Activated CD4-positive, CD25-positive, alpha-beta regulatory T cell treated with anti-CD3 and anti-CD28 coated beads, Interleukin-2, amount 50 U/mL, for 24 hours (primary cell): ENCODE measurements around the gene CYP4F12.
"Not testable (repeated sequence)": the region's sequence is repeated elsewhere in the genome, so short reads cannot be mapped to it uniquely, and the experiment has no call there.

Source experiments
- ATAC-seq, 2 donors: fragments of 150-1000 bp; cut with Tn5 transposase; one replicate each; pipeline ENCODE4 v1.10.0; 2021; ENCODE audit warnings: mild to moderate bottlenecking in 1 of 2, moderate library complexity in 1 of 2

Gene CYP4F12

GRCh38 chr19:15672580-15673175 lies at the start of gene CYP4F12:
TSS of gene CYP4F12 (plus strand) at chr19:15673087. CDS start at chr19:15673530, 443 bp downstream.
- peak; percentile 13 to 46 for ATAC-seq

GRCh38 chr19:15623711-15624318 lies 49.1 kb upstream of the CYP4F12 start:
- no peak for ATAC-seq

GRCh38 chr19:15628236-15629002 lies 44.5 kb upstream of the CYP4F12 start:
- ATAC-seq, result no peak

GRCh38 chr19:15629003-15629880 lies 43.6 kb upstream of the CYP4F12 start:
- ATAC-seq, result peak; percentile 83 to 94

- no peak for ATAC-seq
Observed at GRCh38 chr19:15631817-15632216, 41.1 kb upstream of the CYP4F12 start.

GRCh38 chr19:15633082-15633835 lies 39.6 kb upstream of the CYP4F12 start:
- no peak for ATAC-seq

GRCh38 chr19:15634105-15634504 lies 38.8 kb upstream of the CYP4F12 start:
- no peak for ATAC-seq

- ATAC-seq, result no peak
Observed at GRCh38 chr19:15635016-15635805, 37.7 kb upstream of the CYP4F12 start.

GRCh38 chr19:15636026-15636425 lies 36.9 kb upstream of the CYP4F12 start:
- ATAC-seq, result no peak

GRCh38 chr19:15639596-15639995 lies 33.3 kb upstream of the CYP4F12 start:
- ATAC-seq, result no peak

- ATAC-seq, result no peak
Observed at GRCh38 chr19:15640294-15640903, 32.5 kb upstream of the CYP4F12 start, which contains the start of gene CYP4F3. TSS of gene CYP4F3 (plus strand) at chr19:15640897. CDS start at chr19:15641416, 519 bp downstream.

- no peak for ATAC-seq
Observed at GRCh38 chr19:15640904-15641597, 31.8 kb upstream of the CYP4F12 start.

- no peak for ATAC-seq
Observed at GRCh38 chr19:15641901-15642491, 30.9 kb upstream of the CYP4F12 start.

- no peak for ATAC-seq
Observed at GRCh38 chr19:15642807-15643206, 30.1 kb upstream of the CYP4F12 start.

- ATAC-seq, result no peak
Observed at GRCh38 chr19:15643387-15643786, 29.5 kb upstream of the CYP4F12 start.

- ATAC-seq, result no peak
Observed at GRCh38 chr19:15644066-15644741, 28.7 kb upstream of the CYP4F12 start.

GRCh38 chr19:15644816-15645215 lies 28.1 kb upstream of the CYP4F12 start:
- ATAC-seq, result no peak

GRCh38 chr19:15649526-15649925 lies 23.4 kb upstream of the CYP4F12 start:
- ATAC-seq, result no peak

GRCh38 chr19:15650123-15650522 lies 22.8 kb upstream of the CYP4F12 start:
- ATAC-seq, result not testable (repeated sequence)
